IMR-90 (cell line): ENCODE measurements around the gene DPYSL5. TPM values are rescaled to one million over a fixed set of nuclear protein-coding genes. Genes with fewer than 3 reads are reported as not detected.

ENCODE experiments used
- ATAC-seq: fragments of 200-7000 bp; cut with Tn5 transposase; 2 replicates; pipeline ENCODE4 v1.9.1; 2020; ENCODE audit warnings: low read depth, mild to moderate bottlenecking, moderate library complexity
- BruUV-seq: library from RNA; stranded (reverse); fragments of 400-500 nt; replicated peaks from 2 replicates; lab custom pipeline; 2021; lab: Mats Ljungman, UMichigan
- CTCF ChIA-PET: fragments of 300-600 bp; formaldehyde crosslinking; extraction: SDS; loops from one replicate; lab custom pipeline; 2021; ENCODE audit warnings: antibody characterized with exemption; lab: Yijun Ruan, JAX
- POLR2A ChIA-PET: fragments of 300-600 bp; sonication (Branson Sonifier 250); formaldehyde crosslinking; loops from one replicate; lab custom pipeline; 2022; ENCODE audit warnings: antibody characterized with exemption; ENCODE audit not compliant: unreplicated experiment; lab: Charles Lee
- DNase-seq: peaks from one replicate; pipeline ENCODE4 v3.0.0; 2013
- H2AFZ ChIP-seq: replicated peaks from 2 replicates; pipeline ENCODE3; 2013; ENCODE audit warnings: low read length, mild to moderate bottlenecking; ENCODE audit not compliant: poor library complexity
- H2AK5ac ChIP-seq: 2 replicates; pipeline ENCODE4 v1.6.1; 2013; ENCODE audit warnings: low read depth, low read length, inconsistent platforms
- H2AK9ac ChIP-seq: replicated peaks from 2 replicates; pipeline ENCODE3; 2013; ENCODE audit warnings: mild to moderate bottlenecking, low read depth, low read length, moderate library complexity; ENCODE audit not compliant: poor library complexity
- H2BK120ac ChIP-seq: 2 replicates; pipeline ENCODE4 v1.6.1; 2013; ENCODE audit warnings: low read depth, low read length, inconsistent platforms
- H2BK15ac ChIP-seq: 3 replicates; pipeline ENCODE4 v1.6.1; 2013; ENCODE audit warnings: low read depth, low read length, inconsistent platforms
- H2BK20ac ChIP-seq: 2 replicates; pipeline ENCODE4 v1.6.1; 2013; ENCODE audit warnings: low read depth, mild to moderate bottlenecking, inconsistent platforms, low read length, moderate library complexity
- H2BK5ac ChIP-seq: 2 replicates; pipeline ENCODE4 v1.6.1; 2013; ENCODE audit warnings: mild to moderate bottlenecking, low read depth, low read length, inconsistent platforms; ENCODE audit not compliant: poor library complexity, severe bottlenecking
- H3K14ac ChIP-seq: replicated peaks from 2 replicates; pipeline ENCODE4 v1.6.1; 2013; ENCODE audit warnings: low read depth, low read length, inconsistent platforms
- H3K18ac ChIP-seq: 2 replicates; pipeline ENCODE4 v1.6.1; 2013; ENCODE audit warnings: low read depth, low read length, control low read depth
- H3K23ac ChIP-seq: 2 replicates; pipeline ENCODE4 v1.6.1; 2013; ENCODE audit warnings: low read depth, low read length, inconsistent platforms
- H3K27ac ChIP-seq: 2 replicates; pipeline ENCODE4 v1.5.1; 2013; ENCODE audit warnings: mild to moderate bottlenecking, control low read depth, low read length; ENCODE audit not compliant: insufficient read depth
- H3K27me3 ChIP-seq: 2 replicates; pipeline ENCODE4 v1.6.1; 2013; ENCODE audit warnings: low read length; ENCODE audit not compliant: control insufficient read depth, insufficient read depth
- H3K36me3 ChIP-seq: 2 replicates; pipeline ENCODE4 v1.6.1; 2013; ENCODE audit warnings: low read length, mixed read lengths; ENCODE audit not compliant: control insufficient read depth, insufficient read depth
- H3K4ac ChIP-seq: 2 replicates; pipeline ENCODE4 v1.6.1; 2013; ENCODE audit warnings: low read depth, low read length, inconsistent platforms
- H3K4me1 ChIP-seq: 2 replicates; pipeline ENCODE4 v1.6.1; 2013; ENCODE audit warnings: low read length, mixed read lengths; ENCODE audit not compliant: control insufficient read depth, insufficient read depth
- H3K4me2 ChIP-seq: 2 replicates; pipeline ENCODE4 v1.6.1; 2013; ENCODE audit warnings: low read depth, mild to moderate bottlenecking, control low read depth, low read length, moderate library complexity
- H3K4me3 ChIP-seq: 2 replicates; pipeline ENCODE4 v1.5.1; 2013; ENCODE audit warnings: low read depth, mild to moderate bottlenecking, control low read depth, low read length, moderate library complexity; ENCODE audit not compliant: insufficient read depth
- H3K56ac ChIP-seq: 2 replicates; pipeline ENCODE4 v1.6.1; 2013; ENCODE audit warnings: low read length, inconsistent platforms; ENCODE audit not compliant: insufficient read depth; ENCODE audit errors: extremely low read depth
- H3K79me1 ChIP-seq, 2 experiments: 2 replicates each; pipeline ENCODE4 v1.6.1; 2013; ENCODE audit warnings: low read length in 2 of 2, inconsistent platforms in 1 of 2, low read depth in 1 of 2
- H3K9ac ChIP-seq: 2 replicates; pipeline ENCODE4 v1.6.1; 2013; ENCODE audit warnings: low read depth, low read length, control low read depth
- H3K9me1 ChIP-seq: 2 replicates; pipeline ENCODE4 v1.6.1; 2013; ENCODE audit warnings: low read length, inconsistent platforms; ENCODE audit not compliant: insufficient read depth
- H3K9me3 ChIP-seq: 2 replicates; pipeline ENCODE4 v1.6.1; 2013; ENCODE audit warnings: low read length; ENCODE audit not compliant: control insufficient read depth, insufficient read depth
- H4K20me1 ChIP-seq: 2 replicates; pipeline ENCODE4 v1.6.1; 2013; ENCODE audit warnings: low read length, inconsistent platforms; ENCODE audit not compliant: insufficient read depth
- H4K5ac ChIP-seq: 2 replicates; pipeline ENCODE4 v1.6.1; 2013; ENCODE audit warnings: mild to moderate bottlenecking, low read depth, low read length, control low read depth
- H4K8ac ChIP-seq, 2 experiments: 2 replicates each; pipeline ENCODE4 v1.6.1; 2013; ENCODE audit warnings: low read depth in 2 of 2, low read length in 2 of 2, control low read depth in 1 of 2, inconsistent platforms in 1 of 2
- H4K91ac ChIP-seq: 2 replicates; pipeline ENCODE4 v1.6.1; 2013; ENCODE audit warnings: low read depth, low read length, inconsistent platforms; ENCODE audit not compliant: insufficient read depth
- BHLHE40 ChIP-seq: fragments of 150-350 bp; IDR thresholded peaks from 2 replicates; pipeline ENCODE4 v1.6.1; 2016; ENCODE audit warnings: mild to moderate bottlenecking, low read depth, low read length
- CEBPB ChIP-seq: IDR thresholded peaks from 2 replicates; pipeline ENCODE4 v1.6.1; 2012; ENCODE audit warnings: low read depth, low read length, improper control_type of control experiment
- CHD1 ChIP-seq: IDR thresholded peaks from 2 replicates; pipeline ENCODE4 v1.6.1; 2012; ENCODE audit warnings: low read depth, low read length, improper control_type of control experiment
- FOS ChIP-seq: fragments of 150-350 bp; IDR thresholded peaks from 2 replicates; pipeline ENCODE4 v1.6.1; 2016; ENCODE audit warnings: low read depth, low read length
- MAFK ChIP-seq: IDR thresholded peaks from 2 replicates; pipeline ENCODE4 v1.6.1; 2012; ENCODE audit warnings: low read depth, low read length, improper control_type of control experiment
- MAZ ChIP-seq: IDR thresholded peaks from 2 replicates; pipeline ENCODE4 v1.6.1; 2012; ENCODE audit warnings: low read depth, mild to moderate bottlenecking, low read length, improper control_type of control experiment, moderate library complexity, borderline replicate concordance
- MXI1 ChIP-seq: IDR thresholded peaks from 2 replicates; pipeline ENCODE4 v1.6.1; 2012; ENCODE audit warnings: low read depth, mild to moderate bottlenecking, low read length, moderate library complexity, borderline replicate concordance
- NFE2L2 ChIP-seq: fragments of 150-350 bp; IDR thresholded peaks from 2 replicates; pipeline ENCODE4 v1.6.1; 2016; ENCODE audit warnings: low read depth, mild to moderate bottlenecking, low read length
- POLR2A ChIP-seq: IDR thresholded peaks from 2 replicates; pipeline ENCODE4 v1.6.1; 2012; ENCODE audit warnings: mild to moderate bottlenecking, low read depth, low read length
- RAD21 ChIP-seq: IDR thresholded peaks from 2 replicates; pipeline ENCODE4 v1.6.1; 2012; ENCODE audit warnings: low read length, improper control_type of control experiment
- RCOR1 ChIP-seq: IDR thresholded peaks from 2 replicates; pipeline ENCODE4 v1.6.1; 2012; ENCODE audit warnings: mild to moderate bottlenecking, low read length, improper control_type of control experiment; ENCODE audit not compliant: insufficient replicate concordance
- RFX5 ChIP-seq: IDR thresholded peaks from 2 replicates; pipeline ENCODE4 v1.8.0; 2012; ENCODE audit warnings: low read depth, mild to moderate bottlenecking, low read length, moderate library complexity
- SMC3 ChIP-seq: fragments of 150-350 bp; IDR thresholded peaks from 2 replicates; pipeline ENCODE4 v1.6.1; 2016; ENCODE audit warnings: low read depth, mild to moderate bottlenecking, antibody characterized with exemption, low read length, moderate library complexity
- USF2 ChIP-seq: fragments of 150-350 bp; IDR thresholded peaks from 2 replicates; pipeline ENCODE4 v1.6.1; 2017; ENCODE audit warnings: mild to moderate bottlenecking, antibody characterized with exemption, low read length, low read depth
- WGBS, 2 experiments: methylation state at CpG; one replicate each; pipeline versions ENCODE4 v1.1.5 to v1.1.7; 2013; ENCODE audit warnings: missing lambda C conversion rate in 2 of 2; ENCODE audit not compliant: insufficient read length in 1 of 2; ENCODE audit errors: extremely low coverage in 2 of 2; 5-methylcytosine and 5-hydroxymethylcytosine counted together
- dilution Hi-C: fragments of 300-500 bp; cut with HindIII; formaldehyde crosslinking; loops from one replicate; pipeline ENCODE4 v1.14.3; 2018; ENCODE audit warnings: low sequenced_read_pairs; ENCODE audit not compliant: unreplicated experiment
- in situ Hi-C: fragments of 300-500 bp; cut with MboI; formaldehyde crosslinking; loops from 3 replicates; pipeline ENCODE4 v1.14.3; 2019; ENCODE audit warnings: low sequenced_read_pairs, inconsistent platforms, mixed read lengths
- intact Hi-C: fragments of 100-400 bp; cut with micrococcal nuclease; formaldehyde crosslinking; loops from 2 replicates; pipeline ENCODE4 v1.10.0; 2022
- polyA plus RNA-seq, 3 experiments: library from polyadenylated mRNA; depleted of rRNA; stranded (reverse); fragments of >200 nt; gene quantifications; 2 replicates each; pipeline ENCODE4 v1.2.3, GENCODE V29; 2012; ENCODE audit warnings: low replicate concordance in 1 of 3
- total RNA-seq: library from RNA; depleted of rRNA; stranded (reverse); fragments of >200 nt; gene quantifications from 2 replicates; pipeline ENCODE4 v1.2.3, GENCODE V29; 2012
- TF ChIP-seq, protein P1 (sequence below): conservative IDR thresholded peaks from 2 replicates; pipeline ENCODE4 v1.5.1; 2012; ENCODE audit warnings: mild to moderate bottlenecking, low read depth, low read length, improper control_type of control experiment
- TF ChIP-seq, protein P2 (sequence below): fragments of 150-350 bp; IDR thresholded peaks from 2 replicates; pipeline ENCODE4 v1.6.1; 2016; ENCODE audit warnings: low read depth, mild to moderate bottlenecking, low read length, moderate library complexity, borderline replicate concordance

Gene DPYSL5
- total and polyA plus RNA-seq, 2 of the 4 experiments (the other 2 are of a cell fraction): not detected

- H3K9me1 ChIP-seq: peaks cover 4% of the 10 kb centered on the region; the same call in 1 of the 2 replicates
- H3K4me2 ChIP-seq: no peak overlapping the region
- no peak overlapping the region for H4K91ac ChIP-seq
- H3K18ac ChIP-seq: no peak overlapping the region
- no CpG with 5 or more reads among the region's 5 CpGs for WGBS, 2 experiments
- ATAC-seq (no peak), DNase-seq (no peak)
- intact Hi-C loops: no loop called here
- peaks cover 7% of the 10 kb centered on the region; the same call in 1 of the 2 replicates for H4K20me1 ChIP-seq
- POLR2A ChIA-PET: no interaction called here
- H2AFZ ChIP-seq: no peak overlapping the region
- H2BK120ac ChIP-seq: no peak overlapping the region
- H3K23ac ChIP-seq: no peak overlapping the region
- TF ChIP-seq FOS (no peak), RFX5 (no peak), RCOR1 (no peak), CHD1 (no peak), BHLHE40 (no peak), SMC3 (no peak), RAD21 (no peak), MAZ (no peak), CEBPB (no peak), NFE2L2 (no peak), USF2 (no peak), MAFK (no peak), POLR2A (no peak), MXI1 (no peak)
- TF ChIP-seq, protein P1, sequence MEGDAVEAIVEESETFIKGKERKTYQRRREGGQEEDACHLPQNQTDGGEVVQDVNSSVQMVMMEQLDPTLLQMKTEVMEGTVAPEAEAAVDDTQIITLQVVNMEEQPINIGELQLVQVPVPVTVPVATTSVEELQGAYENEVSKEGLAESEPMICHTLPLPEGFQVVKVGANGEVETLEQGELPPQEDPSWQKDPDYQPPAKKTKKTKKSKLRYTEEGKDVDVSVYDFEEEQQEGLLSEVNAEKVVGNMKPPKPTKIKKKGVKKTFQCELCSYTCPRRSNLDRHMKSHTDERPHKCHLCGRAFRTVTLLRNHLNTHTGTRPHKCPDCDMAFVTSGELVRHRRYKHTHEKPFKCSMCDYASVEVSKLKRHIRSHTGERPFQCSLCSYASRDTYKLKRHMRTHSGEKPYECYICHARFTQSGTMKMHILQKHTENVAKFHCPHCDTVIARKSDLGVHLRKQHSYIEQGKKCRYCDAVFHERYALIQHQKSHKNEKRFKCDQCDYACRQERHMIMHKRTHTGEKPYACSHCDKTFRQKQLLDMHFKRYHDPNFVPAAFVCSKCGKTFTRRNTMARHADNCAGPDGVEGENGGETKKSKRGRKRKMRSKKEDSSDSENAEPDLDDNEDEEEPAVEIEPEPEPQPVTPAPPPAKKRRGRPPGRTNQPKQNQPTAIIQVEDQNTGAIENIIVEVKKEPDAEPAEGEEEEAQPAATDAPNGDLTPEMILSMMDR: no peak
- TF ChIP-seq, protein P2, sequence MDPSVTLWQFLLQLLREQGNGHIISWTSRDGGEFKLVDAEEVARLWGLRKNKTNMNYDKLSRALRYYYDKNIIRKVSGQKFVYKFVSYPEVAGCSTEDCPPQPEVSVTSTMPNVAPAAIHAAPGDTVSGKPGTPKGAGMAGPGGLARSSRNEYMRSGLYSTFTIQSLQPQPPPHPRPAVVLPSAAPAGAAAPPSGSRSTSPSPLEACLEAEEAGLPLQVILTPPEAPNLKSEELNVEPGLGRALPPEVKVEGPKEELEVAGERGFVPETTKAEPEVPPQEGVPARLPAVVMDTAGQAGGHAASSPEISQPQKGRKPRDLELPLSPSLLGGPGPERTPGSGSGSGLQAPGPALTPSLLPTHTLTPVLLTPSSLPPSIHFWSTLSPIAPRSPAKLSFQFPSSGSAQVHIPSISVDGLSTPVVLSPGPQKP: no peak
- H3K4me3 ChIP-seq: no peak overlapping the region
- peaks cover 5 to 19% of the 10 kb centered on the region in 2 experiments; a peak in 1 of 4 replicates for H3K79me1 ChIP-seq
- H2BK20ac ChIP-seq: no peak overlapping the region
- H3K14ac ChIP-seq: no peak overlapping the region
- H3K27me3 ChIP-seq: no peaks in the 10 kb centered on the region
- no peak overlapping the region for H3K4ac ChIP-seq
- no peak overlapping the region for H2AK9ac ChIP-seq
- peaks cover 6% of the 10 kb centered on the region for H3K4me1 ChIP-seq
- no TSS peak for BruUV-seq
- dilution Hi-C loops: no loop called here
- no peak overlapping the region for H2BK5ac ChIP-seq
- H3K56ac ChIP-seq: no peak overlapping the region
- CTCF ChIA-PET: no interaction called here
- H2BK15ac ChIP-seq: no peak overlapping the region
- H3K36me3 ChIP-seq: no peaks in the 10 kb centered on the region
- no peak overlapping the region for H3K27ac ChIP-seq
- H4K5ac ChIP-seq: no peak overlapping the region
- in situ Hi-C loops: no loop called here
- no peak overlapping the region for H2AK5ac ChIP-seq
- H4K8ac ChIP-seq: no peak overlapping the region
- H3K9ac ChIP-seq: no peak overlapping the region
- no peaks in the 10 kb centered on the region for H3K9me3 ChIP-seq
Measured at GRCh38 chr2:26974352-26974751, 126.4 kb downstream of the DPYSL5 start.
